ENCODE measurements around the gene DCBLD2. TPM values are rescaled to one million over a fixed set of nuclear protein-coding genes. Genes with fewer than 3 reads are reported as not detected.
A peak's percentile ranks its signal among the peaks of the same experiment; 100 is the strongest.

Gene DCBLD2
- total and polyA plus RNA-seq, 2 of the 13 experiments (the other 11 are each of a cell fraction or from before 2014, with no cell fraction given): 43.8 to 56.9 TPM

DNA sequence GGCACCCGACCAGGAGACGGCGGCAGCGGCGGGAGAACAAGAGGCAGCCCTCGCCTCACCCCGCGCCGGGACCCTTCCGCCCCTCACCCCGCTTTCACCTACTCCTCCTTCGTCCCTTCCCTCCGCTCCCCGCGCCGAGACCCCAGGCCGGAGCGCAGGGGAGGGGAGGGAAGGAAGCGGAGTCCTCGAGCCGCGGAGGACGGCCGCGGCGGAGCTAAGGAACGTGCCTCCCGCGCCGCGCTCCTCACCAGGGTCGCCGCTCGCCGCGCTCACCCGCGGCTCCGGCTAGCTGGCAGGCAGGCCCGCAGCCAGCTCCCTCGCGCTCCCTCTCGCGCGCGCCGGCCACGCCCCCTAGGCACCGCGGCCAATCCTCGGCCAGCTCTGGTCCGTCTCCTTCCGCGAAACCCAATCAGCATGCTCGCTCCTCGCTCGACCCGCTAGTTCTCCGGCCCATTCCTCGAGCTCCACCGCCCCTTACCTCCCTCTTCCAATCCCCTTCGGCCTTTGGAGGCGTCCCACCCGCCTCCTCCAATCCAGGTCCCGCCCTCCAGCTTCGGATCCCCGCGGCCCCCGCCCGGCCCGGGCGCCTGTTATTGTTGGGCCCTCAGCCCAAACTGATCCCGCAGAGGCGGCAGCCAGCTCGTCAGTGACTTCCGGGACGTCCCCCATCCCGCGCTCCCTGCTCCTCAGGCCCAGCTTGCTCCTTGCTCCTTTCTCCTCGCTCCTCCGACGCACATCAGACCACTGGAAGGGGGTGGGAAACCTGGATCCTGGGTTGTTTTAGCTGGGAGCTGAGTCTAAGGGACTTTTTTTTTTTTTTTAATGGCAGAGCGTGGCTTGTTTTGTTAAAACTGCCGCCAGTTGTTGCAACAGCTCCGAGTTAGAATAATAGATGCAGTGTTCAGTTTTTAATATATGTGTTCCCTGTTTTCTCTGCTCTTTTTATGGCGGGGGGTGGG lies at the start of gene DCBLD2 (continued):
- no peak for TF ChIP-seq REL (CRISPR knock-in tag; conservative IDR thresholded peaks at IDR 0.05)
- no peak for TF ChIP-seq ZNF570 (CRISPR knock-in tag; IDR thresholded peaks at IDR 0.05; ENCODE audit: borderline replicate concordance)
- no peak; the same call in 1 of the 2 replicates for TF ChIP-seq TARDBP (CRISPR knock-in tag; IDR thresholded peaks at IDR 0.05)
- TF ChIP-seq, protein P1, sequence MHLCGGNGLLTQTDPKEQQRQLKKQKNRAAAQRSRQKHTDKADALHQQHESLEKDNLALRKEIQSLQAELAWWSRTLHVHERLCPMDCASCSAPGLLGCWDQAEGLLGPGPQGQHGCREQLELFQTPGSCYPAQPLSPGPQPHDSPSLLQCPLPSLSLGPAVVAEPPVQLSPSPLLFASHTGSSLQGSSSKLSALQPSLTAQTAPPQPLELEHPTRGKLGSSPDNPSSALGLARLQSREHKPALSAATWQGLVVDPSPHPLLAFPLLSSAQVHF (CRISPR knock-in tag; IDR thresholded peaks at IDR 0.05): no peak
- TF ChIP-seq RAD21 (CRISPR knock-in tag; IDR thresholded peaks at IDR 0.05): no peak; the same call in 1 of the 2 replicates
- TF ChIP-seq, protein P2, sequence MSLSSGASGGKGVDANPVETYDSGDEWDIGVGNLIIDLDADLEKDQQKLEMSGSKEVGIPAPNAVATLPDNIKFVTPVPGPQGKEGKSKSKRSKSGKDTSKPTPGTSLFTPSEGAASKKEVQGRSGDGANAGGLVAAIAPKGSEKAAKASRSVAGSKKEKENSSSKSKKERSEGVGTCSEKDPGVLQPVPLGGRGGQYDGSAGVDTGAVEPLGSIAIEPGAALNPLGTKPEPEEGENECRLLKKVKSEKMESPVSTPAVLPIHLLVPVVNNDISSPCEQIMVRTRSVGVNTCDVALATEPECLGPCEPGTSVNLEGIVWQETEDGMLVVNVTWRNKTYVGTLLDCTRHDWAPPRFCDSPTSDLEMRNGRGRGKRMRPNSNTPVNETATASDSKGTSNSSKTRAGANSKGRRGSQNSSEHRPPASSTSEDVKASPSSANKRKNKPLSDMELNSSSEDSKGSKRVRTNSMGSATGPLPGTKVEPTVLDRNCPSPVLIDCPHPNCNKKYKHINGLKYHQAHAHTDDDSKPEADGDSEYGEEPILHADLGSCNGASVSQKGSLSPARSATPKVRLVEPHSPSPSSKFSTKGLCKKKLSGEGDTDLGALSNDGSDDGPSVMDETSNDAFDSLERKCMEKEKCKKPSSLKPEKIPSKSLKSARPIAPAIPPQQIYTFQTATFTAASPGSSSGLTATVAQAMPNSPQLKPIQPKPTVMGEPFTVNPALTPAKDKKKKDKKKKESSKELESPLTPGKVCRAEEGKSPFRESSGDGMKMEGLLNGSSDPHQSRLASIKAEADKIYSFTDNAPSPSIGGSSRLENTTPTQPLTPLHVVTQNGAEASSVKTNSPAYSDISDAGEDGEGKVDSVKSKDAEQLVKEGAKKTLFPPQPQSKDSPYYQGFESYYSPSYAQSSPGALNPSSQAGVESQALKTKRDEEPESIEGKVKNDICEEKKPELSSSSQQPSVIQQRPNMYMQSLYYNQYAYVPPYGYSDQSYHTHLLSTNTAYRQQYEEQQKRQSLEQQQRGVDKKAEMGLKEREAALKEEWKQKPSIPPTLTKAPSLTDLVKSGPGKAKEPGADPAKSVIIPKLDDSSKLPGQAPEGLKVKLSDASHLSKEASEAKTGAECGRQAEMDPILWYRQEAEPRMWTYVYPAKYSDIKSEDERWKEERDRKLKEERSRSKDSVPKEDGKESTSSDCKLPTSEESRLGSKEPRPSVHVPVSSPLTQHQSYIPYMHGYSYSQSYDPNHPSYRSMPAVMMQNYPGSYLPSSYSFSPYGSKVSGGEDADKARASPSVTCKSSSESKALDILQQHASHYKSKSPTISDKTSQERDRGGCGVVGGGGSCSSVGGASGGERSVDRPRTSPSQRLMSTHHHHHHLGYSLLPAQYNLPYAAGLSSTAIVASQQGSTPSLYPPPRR (CRISPR knock-in tag; IDR thresholded peaks at IDR 0.05; ENCODE audit: borderline replicate concordance): no peak
- TF ChIP-seq HOXA9 (CRISPR knock-in tag; IDR thresholded peaks at IDR 0.05; ENCODE audit: borderline replicate concordance): no peak
- no peak for TF ChIP-seq NRL (CRISPR knock-in tag; IDR thresholded peaks at IDR 0.05; ENCODE audit: borderline replicate concordance)
- TF ChIP-seq ZNF749 (CRISPR knock-in tag; IDR thresholded peaks at IDR 0.05; ENCODE audit: borderline replicate concordance): peak; percentile 68; the same call in 1 of the 2 replicates
- TF ChIP-seq, protein P3, sequence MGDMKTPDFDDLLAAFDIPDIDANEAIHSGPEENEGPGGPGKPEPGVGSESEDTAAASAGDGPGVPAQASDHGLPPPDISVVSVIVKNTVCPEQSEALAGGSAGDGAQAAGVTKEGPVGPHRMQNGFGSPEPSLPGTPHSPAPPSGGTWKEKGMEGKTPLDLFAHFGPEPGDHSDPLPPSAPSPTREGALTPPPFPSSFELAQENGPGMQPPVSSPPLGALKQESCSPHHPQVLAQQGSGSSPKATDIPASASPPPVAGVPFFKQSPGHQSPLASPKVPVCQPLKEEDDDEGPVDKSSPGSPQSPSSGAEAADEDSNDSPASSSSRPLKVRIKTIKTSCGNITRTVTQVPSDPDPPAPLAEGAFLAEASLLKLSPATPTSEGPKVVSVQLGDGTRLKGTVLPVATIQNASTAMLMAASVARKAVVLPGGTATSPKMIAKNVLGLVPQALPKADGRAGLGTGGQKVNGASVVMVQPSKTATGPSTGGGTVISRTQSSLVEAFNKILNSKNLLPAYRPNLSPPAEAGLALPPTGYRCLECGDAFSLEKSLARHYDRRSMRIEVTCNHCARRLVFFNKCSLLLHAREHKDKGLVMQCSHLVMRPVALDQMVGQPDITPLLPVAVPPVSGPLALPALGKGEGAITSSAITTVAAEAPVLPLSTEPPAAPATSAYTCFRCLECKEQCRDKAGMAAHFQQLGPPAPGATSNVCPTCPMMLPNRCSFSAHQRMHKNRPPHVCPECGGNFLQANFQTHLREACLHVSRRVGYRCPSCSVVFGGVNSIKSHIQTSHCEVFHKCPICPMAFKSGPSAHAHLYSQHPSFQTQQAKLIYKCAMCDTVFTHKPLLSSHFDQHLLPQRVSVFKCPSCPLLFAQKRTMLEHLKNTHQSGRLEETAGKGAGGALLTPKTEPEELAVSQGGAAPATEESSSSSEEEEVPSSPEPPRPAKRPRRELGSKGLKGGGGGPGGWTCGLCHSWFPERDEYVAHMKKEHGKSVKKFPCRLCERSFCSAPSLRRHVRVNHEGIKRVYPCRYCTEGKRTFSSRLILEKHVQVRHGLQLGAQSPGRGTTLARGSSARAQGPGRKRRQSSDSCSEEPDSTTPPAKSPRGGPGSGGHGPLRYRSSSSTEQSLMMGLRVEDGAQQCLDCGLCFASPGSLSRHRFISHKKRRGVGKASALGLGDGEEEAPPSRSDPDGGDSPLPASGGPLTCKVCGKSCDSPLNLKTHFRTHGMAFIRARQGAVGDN (CRISPR knock-in tag; IDR thresholded peaks at IDR 0.05): peak; percentile 85
- TF ChIP-seq NFYB (CRISPR knock-in tag; IDR thresholded peaks at IDR 0.05): peak; percentile 90
- TF ChIP-seq, protein P4, sequence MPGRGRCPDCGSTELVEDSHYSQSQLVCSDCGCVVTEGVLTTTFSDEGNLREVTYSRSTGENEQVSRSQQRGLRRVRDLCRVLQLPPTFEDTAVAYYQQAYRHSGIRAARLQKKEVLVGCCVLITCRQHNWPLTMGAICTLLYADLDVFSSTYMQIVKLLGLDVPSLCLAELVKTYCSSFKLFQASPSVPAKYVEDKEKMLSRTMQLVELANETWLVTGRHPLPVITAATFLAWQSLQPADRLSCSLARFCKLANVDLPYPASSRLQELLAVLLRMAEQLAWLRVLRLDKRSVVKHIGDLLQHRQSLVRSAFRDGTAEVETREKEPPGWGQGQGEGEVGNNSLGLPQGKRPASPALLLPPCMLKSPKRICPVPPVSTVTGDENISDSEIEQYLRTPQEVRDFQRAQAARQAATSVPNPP (CRISPR knock-in tag; IDR thresholded peaks at IDR 0.05): no peak
- TF ChIP-seq ZNF234 (CRISPR knock-in tag; conservative IDR thresholded peaks at IDR 0.05): no peak
- TF ChIP-seq, protein P5, sequence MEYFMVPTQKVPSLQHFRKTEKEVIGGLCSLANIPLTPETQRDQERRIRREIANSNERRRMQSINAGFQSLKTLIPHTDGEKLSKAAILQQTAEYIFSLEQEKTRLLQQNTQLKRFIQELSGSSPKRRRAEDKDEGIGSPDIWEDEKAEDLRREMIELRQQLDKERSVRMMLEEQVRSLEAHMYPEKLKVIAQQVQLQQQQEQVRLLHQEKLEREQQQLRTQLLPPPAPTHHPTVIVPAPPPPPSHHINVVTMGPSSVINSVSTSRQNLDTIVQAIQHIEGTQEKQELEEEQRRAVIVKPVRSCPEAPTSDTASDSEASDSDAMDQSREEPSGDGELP (IDR thresholded peaks at IDR 0.05; ENCODE audit: borderline replicate concordance, low read depth): no peak
- TF ChIP-seq ZNF563 (CRISPR knock-in tag; IDR thresholded peaks at IDR 0.05): peak; percentile 67; the same call in 1 of the 2 replicates
- no peak for TF ChIP-seq ZBTB42 (CRISPR knock-in tag; IDR thresholded peaks at IDR 0.05)

Measured in HepG2 (cell line).